KOPT-K1 (cell line): ENCODE measurements around the gene VSX1.

Experiments used
- H3K27ac ChIP-seq: fragments of 200-600 bp; sonication (generic); 2 replicates; pipeline ENCODE4 v1.5.1; 2016; ENCODE audit warnings: antibody characterized with exemption, mild to moderate bottlenecking, low read depth, low read length; ENCODE audit not compliant: poor library complexity, severe bottlenecking
- H3K36me3 ChIP-seq: fragments of 200-600 bp; sonication (generic); 2 replicates; pipeline ENCODE4 v1.5.1; 2017; ENCODE audit warnings: antibody characterized with exemption, mild to moderate bottlenecking, low read length, moderate library complexity; ENCODE audit not compliant: insufficient read depth
- H3K9me3 ChIP-seq: fragments of 200-600 bp; sonication (generic); 2 replicates; pipeline ENCODE4 v1.5.1; 2017; ENCODE audit warnings: antibody characterized with exemption, low read length, mild to moderate bottlenecking; ENCODE audit not compliant: insufficient read depth, poor library complexity, severe bottlenecking

Gene VSX1

DNA sequence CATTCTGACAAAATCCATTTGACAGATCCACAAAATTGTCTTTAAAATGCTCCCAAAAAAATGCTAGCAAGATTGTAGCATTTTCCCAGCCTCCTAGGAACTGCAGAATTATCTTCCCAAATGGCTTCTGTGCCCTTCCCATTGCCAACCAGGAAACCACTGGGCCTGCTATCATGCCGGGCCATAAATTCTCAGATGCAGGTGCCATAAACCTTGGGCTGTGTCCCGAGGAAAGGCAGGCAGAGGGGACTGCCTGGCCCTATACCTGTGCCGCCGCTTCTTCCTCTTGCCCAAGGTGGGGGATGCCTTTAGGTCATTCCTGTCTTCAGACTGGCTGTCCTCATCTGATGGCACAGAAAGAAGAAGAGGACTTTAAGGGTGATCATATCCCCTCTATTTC lies 2.8 kb downstream of the VSX1 start:
- Histone ChIP-seq H3K9me3 (peaks cover 31% of the 10 kb centered on the region), H3K27ac (peak overlapping the region; percentile 62), H3K36me3 (no peaks in the 10 kb centered on the region)

GRCh38 chr20:25078662-25079061 lies 3.3 kb downstream of the VSX1 start:
- Histone ChIP-seq H3K36me3 (no peaks in the 10 kb centered on the region), H3K9me3 (peaks cover 26% of the 10 kb centered on the region), H3K27ac (peak overlapping the region; percentile 62)

- peak overlapping the region; percentile 62 for H3K27ac ChIP-seq
- no peaks in the 10 kb centered on the region for H3K36me3 ChIP-seq
- H3K9me3 ChIP-seq, result peaks cover 16% of the 10 kb centered on the region
Measured at GRCh38 chr20:25077610-25078169, 4.3 kb downstream of the VSX1 start.

DNA sequence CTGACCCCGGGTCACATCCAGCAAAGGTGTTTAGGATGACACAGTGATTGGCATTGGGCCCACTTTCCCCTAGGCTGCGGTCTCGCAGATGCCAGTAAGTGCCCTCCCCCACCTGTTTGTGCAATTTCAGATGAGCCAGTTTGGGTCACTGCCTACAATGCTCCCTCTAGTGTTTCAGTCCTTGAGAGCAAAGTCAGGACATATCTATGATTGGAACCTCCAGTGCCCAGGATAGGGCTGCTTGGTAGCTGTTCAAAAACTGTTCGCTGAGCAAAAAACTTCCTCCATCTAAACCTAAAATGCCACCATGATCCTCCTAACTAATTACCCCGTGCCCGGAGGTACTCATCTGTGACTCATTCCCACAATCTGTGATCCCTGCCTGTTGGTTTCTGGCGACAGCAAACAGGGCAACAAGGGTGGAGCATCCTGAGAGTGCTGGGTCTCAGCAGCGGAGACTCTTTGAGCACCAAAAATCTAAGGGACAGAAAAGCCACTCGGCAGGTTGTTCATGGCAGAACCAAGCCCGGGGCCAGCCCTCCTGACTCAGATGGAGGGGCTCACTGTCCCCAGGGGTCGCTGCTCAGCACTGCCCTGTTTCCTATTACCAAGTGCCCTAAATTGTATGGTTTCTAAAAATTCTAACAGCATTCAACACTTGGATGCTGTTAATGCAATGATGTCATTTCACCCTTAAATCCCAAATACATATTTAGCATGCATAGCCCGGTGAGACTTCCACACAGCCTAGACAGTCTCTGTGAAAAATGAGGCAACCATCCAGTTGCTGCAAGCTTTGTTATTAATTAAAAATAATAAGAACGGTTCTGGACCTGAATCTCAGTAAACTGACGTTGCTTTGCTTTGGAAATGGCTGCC lies 5.0 kb downstream of the VSX1 start:
- Histone ChIP-seq H3K27ac (peak overlapping the region; percentile 25), H3K36me3 (no peaks in the 10 kb centered on the region), H3K9me3 (peaks cover 10% of the 10 kb centered on the region)

- H3K27ac ChIP-seq, result no peak overlapping the region
- peaks cover 3% of the 10 kb centered on the region for H3K9me3 ChIP-seq
- no peaks in the 10 kb centered on the region for H3K36me3 ChIP-seq
Measured at GRCh38 chr20:25076201-25076600, 5.7 kb downstream of the VSX1 start.

DNA sequence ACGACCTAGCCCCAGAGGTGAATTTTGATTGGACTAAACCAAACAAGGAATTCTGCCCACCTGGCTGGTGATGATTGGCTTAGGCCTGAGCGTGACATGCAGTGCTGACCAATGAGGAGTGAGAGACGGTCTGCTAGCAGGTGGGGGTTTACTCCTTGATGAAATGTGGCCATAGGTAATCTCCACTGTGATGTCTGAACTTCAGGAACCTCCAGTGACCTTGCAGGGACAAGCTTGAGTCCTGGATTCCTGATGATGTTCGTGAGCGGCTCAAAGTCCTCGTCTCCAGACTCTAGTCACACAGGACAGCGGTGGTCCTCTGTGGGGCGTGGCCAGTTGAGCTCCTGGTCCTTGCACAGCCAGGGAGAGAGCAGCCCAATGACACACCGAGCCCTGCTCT lies 8.4 kb downstream of the VSX1 start:
- H3K9me3 ChIP-seq, result no peaks in the 10 kb centered on the region
- H3K36me3 ChIP-seq, result no peaks in the 10 kb centered on the region
- no peak overlapping the region for H3K27ac ChIP-seq

DNA sequence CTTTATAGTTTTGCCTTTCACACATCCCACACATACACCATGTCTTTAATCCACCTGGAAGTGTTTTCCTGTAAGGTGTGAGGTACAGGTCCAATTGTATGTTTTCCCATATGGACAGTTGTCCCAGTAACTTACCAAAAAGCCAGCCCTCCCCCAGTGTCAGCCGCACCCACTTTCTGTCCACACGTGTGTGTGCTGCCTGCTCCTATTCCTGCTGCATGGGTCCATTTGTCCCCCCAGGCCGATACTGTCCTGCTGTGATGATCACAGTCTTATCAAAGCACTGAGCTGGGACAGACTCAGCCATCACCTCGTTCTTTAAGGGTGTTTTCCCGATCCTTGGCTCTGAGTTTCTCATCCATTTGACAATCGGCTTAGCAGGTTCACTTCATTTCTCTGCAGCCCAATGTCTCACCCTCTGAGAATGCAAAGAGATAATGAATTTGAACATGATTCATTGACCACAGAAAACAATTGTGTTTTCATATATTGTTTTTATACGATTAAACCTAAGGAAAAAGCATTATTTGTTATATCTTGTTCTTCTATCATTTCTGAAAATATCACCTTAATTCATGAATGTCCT lies 9.6 kb downstream of the VSX1 start:
- Histone ChIP-seq H3K36me3 (no peaks in the 10 kb centered on the region), H3K27ac (no peak overlapping the region), H3K9me3 (no peaks in the 10 kb centered on the region)

DNA sequence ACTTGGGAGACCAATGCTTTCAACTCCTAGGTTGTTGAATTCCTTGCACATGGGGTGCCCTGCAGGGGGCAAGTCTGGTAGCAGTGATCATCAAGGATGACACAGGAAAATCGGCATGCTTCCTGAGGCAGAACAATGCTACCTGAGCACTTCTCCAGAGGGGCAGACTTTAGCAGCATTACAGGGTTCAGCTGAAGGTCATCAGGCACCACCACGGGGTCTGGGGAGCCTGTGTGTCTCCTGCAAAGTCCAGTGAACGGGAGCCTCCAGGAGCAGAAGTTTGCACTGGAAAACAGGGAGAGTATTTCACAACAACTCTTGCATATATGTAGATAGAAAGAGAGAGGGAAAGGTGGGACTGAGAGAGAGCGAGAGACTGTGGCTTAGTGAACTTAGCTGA lies 10.2 kb downstream of the VSX1 start:
- Histone ChIP-seq H3K27ac (no peak overlapping the region), H3K36me3 (no peaks in the 10 kb centered on the region), H3K9me3 (no peaks in the 10 kb centered on the region)

DNA sequence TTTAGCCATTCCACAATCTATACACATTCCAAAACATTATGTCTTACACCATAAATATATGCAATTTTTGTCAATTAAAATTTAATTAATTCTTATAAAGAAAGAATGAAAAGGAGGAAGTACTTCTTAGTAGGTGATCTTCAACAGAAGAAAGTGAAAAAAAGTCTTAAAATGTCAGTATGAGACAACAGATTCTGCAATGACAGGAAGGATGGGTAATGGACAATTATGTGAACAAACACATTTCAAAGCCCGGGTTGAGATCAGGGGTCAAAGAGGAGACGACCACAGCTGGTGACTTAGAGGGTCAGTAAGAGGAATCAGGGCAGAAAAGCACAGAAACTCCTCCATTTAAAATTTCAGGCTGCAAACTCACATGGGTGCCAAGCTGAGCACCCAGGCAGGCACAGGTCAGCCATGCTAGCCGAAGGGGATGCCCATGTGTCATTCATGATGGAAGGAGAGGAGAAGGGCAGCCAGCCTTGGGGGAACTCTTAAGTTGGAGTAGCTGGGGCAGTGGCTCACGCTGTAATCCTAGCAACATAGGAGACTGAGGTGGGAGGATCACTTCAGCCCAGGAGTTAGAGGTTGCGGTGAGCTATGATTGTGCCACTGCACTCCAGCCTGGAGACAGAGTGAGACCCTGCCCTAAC lies 11.0 kb downstream of the VSX1 start:
- no peaks in the 10 kb centered on the region for H3K9me3 ChIP-seq
- no peak overlapping the region for H3K27ac ChIP-seq
- H3K36me3 ChIP-seq, result no peaks in the 10 kb centered on the region

DNA sequence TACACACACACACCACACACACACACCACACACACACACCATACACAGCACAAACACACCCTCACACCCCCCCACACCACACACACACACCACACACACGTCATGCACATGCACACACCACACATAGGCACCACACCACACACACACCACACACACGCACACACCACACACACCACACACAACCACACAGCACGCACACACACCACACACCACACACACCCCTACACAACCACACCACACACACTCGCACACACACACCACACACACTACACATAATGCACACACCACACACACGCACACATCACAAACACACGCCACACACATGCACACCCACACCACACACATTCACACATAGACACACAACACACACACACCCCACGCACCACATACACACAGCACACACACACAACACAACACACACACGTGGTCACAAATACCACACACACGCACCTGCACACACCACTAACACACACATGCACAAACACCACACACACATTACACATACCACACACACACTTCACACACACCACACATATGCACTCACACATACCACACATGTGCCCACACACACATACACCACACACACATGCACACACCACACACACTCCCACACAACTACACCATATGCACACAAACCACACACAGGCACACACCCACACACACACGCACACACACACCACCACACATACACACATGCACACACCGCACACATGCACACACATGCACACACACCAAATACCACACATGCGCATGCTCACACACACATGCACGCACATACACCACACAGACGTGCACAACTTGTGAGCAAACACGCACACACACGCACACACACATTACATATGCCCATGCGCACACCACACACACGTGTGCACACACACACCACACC lies 14.6 kb downstream of the VSX1 start:
- Histone ChIP-seq H3K36me3 (no peaks in the 10 kb centered on the region), H3K9me3 (no peaks in the 10 kb centered on the region), H3K27ac (no peak overlapping the region)

DNA sequence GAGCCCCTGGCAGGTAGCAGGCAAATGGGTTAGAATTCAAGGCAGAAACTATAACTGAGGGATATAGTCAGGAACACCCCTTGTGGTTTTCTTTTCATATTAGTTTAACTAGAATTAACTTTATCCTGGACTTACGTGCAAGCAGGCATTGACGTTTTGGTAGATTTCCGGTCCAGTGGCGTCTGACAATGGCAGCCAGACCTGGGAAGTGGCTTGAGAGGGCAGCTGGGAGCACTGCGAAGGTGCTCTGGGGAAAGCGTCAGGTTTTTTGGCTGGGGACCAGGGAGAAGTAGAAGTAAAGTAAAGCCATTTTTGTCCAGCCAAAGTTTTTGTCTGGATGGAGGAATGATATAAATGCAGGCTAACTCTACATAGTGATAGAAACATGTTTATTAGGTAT lies 15.6 kb downstream of the VSX1 start:
- Histone ChIP-seq H3K36me3 (no peaks in the 10 kb centered on the region), H3K9me3 (no peaks in the 10 kb centered on the region), H3K27ac (no peak overlapping the region)

GRCh38 chr20:25065625-25066338 lies 16.2 kb downstream of the VSX1 start:
- no peaks in the 10 kb centered on the region for H3K36me3 ChIP-seq
- H3K27ac ChIP-seq, result no peak overlapping the region
- H3K9me3 ChIP-seq, result no peaks in the 10 kb centered on the region

GRCh38 chr20:25065072-25065624 lies 16.8 kb downstream of the VSX1 start:
- Histone ChIP-seq H3K36me3 (no peaks in the 10 kb centered on the region), H3K27ac (no peak overlapping the region)

GRCh38 chr20:25064561-25065071 lies 17.3 kb downstream of the VSX1 start:
- Histone ChIP-seq H3K9me3 (no peaks in the 10 kb centered on the region), H3K36me3 (no peaks in the 10 kb centered on the region), H3K27ac (no peak overlapping the region)

More at GRCh38 chr20:25065072-25065624, 16.8 kb downstream of the VSX1 start:
- no peaks in the 10 kb centered on the region for H3K9me3 ChIP-seq
